Activated CD4-positive, alpha-beta T cell treated with anti-CD3 and anti-CD28 coated beads for 4 hours (primary cell): ENCODE results near the gene PAFAH1B2.
"Not testable (repeated sequence)": the region's sequence is repeated elsewhere in the genome, so short reads cannot be mapped to it uniquely, and the experiment has no call there.

Experiments
- DNase-seq, 2 donors: peaks; one replicate each; pipeline ENCODE4 v3.0.0-alpha.2; 2020

The PAFAH1B2 gene

DNA sequence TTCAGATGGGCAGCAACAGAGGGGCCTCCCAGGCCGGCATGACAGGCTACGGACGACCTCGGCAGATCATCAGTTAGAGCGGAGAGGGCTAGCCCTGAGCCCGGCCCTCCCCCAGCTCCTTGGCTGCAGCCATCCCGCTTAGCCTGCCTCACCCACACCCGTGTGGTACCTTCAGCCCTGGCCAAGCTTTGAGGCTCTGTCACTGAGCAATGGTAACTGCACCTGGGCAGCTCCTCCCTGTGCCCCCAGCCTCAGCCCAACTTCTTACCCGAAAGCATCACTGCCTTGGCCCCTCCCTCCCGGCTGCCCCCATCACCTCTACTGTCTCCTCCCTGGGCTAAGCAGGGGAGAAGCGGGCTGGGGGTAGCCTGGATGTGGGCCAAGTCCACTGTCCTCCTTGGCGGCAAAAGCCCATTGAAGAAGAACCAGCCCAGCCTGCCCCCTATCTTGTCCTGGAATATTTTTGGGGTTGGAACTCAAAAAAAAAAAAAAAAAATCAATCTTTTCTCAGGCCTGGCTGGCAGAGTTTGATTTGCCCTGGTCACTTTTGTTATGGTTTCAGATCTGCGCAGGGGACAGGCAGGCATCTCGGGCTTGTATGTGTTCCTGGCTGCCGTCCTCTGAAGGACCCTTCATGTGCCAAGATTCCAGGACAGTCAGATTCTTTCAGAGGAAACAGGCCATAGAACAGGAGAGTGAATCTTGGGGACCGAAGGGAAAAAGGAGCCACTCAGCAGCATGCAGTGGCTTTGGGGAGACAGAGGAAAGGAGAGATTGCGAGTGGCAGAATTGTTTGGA lies 60.4 kb downstream of the PAFAH1B2 start:
- DNase-seq = no peak

DNA sequence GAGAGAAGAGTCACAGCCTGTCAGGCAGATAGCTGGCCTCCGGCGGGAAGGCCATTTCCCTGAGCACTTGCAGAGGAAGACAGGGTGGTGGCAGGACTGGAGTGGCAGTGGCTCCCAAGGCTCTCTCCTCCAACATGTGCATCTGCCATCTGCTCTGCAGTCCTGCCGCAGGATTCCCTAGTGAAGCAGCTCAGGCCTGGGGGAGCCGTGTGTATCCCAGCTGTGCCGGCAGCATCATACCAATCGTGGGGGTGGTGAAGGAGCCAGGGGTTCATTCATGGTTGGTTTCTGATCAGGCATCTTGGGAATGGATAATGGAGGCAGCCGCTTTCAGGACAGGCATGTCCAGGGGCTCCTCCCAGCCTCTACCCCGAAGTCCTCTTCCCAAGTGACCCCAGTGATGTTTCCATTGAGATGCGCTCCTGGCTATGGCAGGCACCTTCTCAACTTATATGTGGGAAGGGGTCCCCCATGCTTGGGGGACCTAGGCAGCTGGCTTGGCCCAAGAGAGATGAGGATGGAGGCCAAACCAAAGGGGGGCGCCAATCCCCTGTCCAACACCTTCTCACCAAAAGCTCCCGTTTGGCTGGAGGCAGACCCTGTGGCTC lies 61.2 kb downstream of the PAFAH1B2 start:
- no peak for DNase-seq

DNA sequence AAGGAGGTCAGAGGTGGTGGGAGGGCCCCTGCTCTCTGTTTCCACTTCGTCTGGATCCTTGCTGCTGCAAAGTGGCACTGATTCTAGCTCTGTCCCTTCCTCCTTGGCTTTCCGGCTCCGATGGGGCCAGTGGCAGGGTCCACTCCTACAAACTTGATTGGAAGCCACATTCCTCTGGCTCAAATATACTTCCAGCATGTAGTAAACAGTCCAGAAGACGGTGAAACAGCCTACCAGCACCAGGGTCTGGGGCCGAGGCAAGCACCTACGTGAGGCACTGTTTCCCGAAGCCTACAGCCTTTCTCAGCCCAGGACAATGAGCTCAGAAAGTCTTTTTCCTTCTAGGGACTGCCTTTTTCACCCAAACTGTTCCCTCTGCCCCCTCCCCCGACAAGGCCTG lies 62.0 kb downstream of the PAFAH1B2 start:
- not testable (repeated sequence) for DNase-seq

DNA sequence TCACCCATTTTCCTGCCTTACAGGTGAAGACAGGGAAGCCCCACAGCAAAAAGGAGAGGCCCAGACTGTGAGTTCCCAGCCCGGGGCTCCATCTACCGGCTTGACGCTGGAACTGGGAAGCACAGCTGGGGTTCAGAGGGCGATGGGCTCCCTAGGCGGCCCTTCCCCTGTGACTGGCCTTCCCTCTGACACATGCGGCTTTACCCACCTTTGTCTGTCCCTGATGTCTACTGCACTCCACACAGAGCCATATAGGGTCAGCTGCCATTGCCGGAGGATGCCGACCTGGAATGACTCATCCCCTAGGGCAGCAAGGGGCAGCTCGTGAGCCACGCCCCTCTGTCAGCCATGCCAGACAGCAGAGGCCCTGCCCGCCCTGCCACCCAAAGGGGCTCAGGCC lies 62.8 kb downstream of the PAFAH1B2 start:
- DNase-seq = not testable (repeated sequence)

DNA sequence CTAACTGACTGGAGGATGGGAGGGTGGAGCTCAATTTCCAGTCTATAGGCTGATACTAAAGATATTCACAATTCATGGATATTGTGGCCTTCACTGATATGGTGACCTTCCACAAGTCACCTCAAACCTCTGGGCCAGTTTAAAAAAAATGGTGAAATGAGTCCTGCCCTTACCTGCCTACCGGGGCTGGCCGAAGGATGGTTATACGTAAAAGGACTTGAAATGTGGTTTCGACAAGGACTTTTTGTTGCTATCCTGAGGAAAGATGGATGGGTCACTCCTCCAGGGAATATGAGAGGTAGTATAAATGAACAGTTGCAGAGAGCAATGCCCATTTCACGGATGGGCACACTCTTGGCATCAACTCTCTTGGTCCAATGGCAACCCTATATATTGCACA lies 63.4 kb downstream of the PAFAH1B2 start:
- not testable (repeated sequence) for DNase-seq

GRCh38 chr11:117208710-117209109 lies 64.6 kb downstream of the PAFAH1B2 start:
- DNase-seq = not testable (repeated sequence)

- not testable (repeated sequence) for DNase-seq
Measured at GRCh38 chr11:117209351-117210125, 65.5 kb downstream of the PAFAH1B2 start.

GRCh38 chr11:117210620-117211019 lies 66.5 kb downstream of the PAFAH1B2 start:
- DNase-seq = no peak

DNA sequence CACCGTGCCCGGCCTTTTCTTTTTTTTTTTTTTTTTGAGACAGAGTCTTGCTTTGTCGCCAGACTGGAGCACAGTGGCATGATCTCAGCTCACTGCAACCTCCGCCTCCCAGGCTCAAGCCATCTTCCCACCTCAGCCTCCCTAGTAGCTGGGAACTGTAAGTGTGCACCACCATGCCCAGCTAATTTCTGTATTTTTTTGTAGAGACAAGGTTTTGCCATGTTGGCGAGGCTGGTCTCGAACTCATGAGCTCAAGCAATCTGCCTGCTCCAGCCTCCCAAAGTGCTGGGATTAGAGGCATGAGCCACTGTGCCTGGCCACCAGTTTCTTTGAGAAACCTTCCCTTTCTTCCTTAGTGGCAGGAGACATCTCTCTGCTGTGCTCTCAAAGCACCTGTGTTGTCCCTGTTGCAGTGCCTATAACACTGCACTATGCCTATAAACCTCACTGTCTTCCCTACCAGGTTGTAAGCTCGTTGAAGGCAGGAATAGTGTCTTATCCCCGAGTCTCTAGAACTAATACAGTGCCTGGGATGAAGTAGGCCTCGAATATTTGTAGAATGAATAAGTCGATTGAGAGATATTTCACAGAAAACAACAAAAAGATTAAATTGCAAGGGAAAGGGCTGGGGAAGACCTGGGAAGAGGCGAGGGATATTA lies 68.7 kb downstream of the PAFAH1B2 start:
- DNase-seq = no peak

DNA sequence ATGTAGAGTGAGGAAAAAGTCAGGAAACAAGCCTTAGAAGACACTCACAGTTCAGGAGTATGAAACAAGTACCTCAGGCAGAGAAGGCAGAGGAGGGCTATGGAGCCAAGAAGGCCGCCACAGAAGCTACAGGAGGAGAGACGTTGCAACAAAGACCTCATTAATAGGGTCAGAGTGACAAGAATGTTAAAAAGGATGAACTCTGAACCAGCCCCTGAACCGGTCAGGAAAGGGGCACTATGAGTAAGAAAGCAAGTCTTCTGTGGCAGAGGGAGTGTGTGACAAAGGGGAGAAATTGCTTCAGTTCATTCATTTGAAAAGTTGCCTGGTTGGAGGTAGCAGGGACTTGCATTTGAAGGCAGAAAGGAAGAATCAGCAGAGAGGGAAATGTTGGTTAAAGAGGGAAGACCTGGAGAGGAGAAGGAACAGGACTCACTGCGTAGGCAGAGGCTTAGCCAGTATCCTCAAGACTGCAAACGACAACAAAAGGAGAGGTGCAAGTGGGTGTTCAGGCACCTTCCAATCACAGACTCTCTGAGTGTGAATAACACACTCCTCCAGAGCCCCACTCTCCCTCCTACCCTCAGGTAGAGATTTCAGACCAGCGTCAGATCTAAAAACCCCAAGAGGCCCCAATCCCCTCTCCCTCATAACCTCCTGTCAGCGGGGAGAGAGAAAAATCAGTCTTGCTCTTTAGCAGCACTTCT lies 70.5 kb downstream of the PAFAH1B2 start:
- no peak for DNase-seq

- no peak for DNase-seq
Measured at GRCh38 chr11:117217141-117218084, 73.3 kb downstream of the PAFAH1B2 start.

GRCh38 chr11:117218133-117218915 lies 74.2 kb downstream of the PAFAH1B2 start:
- no peak for DNase-seq

DNA sequence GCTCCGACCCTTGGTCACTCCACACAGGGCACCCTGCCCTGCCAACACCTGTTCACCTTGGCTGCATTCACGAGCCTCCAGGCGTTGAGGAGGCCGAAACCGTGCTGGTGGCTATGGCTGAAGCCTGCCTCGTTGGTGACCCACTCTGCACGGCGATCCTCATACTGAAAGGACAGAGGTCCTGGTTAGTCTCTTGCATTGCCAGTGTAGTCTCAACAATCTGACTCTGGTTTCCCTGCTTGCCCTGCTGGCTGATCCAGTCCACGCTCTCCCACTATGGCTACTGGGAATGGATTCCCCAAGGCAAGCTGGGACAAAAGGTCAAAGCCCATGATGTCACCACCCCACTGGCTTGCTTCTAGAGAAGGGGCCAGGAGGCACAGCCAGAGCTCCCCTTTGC lies 74.9 kb downstream of the PAFAH1B2 start:
- DNase-seq = no peak

DNA sequence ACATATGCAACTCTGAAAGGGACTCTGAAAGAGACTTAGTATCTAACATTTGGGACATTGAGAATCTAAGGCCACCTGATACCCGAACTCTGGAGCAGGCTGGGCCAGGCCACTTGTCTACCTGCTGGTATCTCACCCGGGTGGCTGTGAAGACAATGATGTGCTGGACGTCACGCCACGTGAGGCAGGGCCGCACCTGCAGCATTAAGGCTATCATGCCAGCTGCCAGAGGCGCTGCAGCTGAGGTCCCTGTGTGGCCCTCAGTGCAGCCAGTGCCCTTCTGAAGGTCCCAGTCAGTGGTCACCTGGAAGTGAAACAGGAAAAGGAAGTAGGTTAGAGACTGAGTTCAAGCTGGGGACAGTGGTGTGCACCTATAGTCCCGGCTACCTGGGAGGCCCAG lies 75.4 kb downstream of the PAFAH1B2 start:
- no peak for DNase-seq

DNA sequence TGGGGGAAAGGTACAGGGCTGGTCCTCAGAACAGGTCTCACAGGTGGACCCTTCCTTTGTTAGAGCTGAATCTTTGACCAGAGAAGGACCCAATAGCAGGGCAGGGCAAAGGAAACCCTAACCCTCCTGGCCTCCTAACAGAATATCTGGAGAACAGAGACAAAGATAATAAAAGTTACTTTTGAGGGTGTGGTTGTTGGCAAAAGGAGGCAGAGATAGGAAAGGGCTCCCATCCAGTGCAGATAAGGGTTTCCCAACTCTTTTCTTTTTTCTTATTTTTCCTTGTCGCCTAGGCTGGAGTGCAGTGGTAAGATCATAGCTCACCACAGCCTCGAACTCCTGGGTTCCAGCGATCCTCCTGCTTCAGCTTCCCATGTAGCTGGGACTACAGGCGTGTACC lies 75.9 kb downstream of the PAFAH1B2 start:
- no peak for DNase-seq

- no peak for DNase-seq
Measured at GRCh38 chr11:117220568-117220967, 76.5 kb downstream of the PAFAH1B2 start.

GRCh38 chr11:117220999-117221774 lies 77.1 kb downstream of the PAFAH1B2 start:
- no peak for DNase-seq

DNA sequence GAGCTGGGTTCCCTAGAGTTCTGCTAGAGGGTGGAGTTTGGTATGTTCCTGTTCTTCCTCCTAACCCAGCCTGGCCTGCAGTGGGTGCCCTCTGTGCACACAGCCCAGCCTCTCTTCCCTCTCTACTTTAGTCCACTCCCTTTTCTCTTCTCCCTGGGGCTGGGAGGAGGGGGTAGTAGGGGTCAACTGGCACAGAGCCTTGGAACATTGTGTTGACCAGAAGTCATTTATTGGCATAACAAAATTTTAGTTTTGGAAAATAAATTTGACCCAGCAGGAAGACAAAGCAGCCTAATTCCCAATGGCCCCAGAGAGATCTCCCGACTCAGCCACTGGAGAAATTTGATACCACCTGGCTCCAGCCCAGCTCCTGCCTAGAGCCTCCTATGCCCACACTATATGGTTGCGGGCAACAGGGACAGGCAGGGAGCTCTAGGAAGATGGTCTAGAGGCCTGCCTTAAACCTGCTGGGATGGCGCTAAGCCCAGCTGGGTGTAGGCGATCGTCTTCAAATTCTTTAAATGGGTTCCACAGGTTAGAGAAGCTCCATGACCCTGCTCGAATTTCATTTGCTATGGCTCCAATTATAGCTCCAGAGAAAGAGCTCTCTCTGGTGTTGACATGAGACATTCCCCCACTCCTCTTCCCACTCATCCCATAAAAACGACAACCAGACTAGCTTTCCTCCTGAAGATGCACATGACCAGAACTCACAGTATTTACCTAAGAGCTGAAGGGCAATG lies 77.9 kb downstream of the PAFAH1B2 start:
- no peak for DNase-seq
